GM12878 (cell line): ENCODE measurements around the gene WWC2. TPM values are rescaled to one million over a fixed set of nuclear protein-coding genes. Genes with fewer than 3 reads are reported as not detected.

Source experiments
- ATAC-seq: fragments of 200-7000 bp; cut with Tn5 transposase; 3 replicates; pipeline ENCODE4 v1.9.1; 2020; ENCODE audit warnings: mild to moderate bottlenecking, moderate library complexity
- BruUV-seq: library from RNA; stranded (reverse); fragments of 400-500 nt; replicated peaks from 2 replicates; lab custom pipeline; 2021; lab: Mats Ljungman, UMichigan
- CTCF ChIA-PET: fragments of 300-600 bp; sonication (Branson Sonifier 250); formaldehyde crosslinking; extraction: SDS; loops from one replicate; lab custom pipeline; 2021; ENCODE audit warnings: inconsistent platforms; lab: Yijun Ruan, JAX
- POLR2A ChIA-PET: fragments of 350-600 bp; formaldehyde crosslinking; extraction: SDS; loops from one replicate; lab custom pipeline; 2021; ENCODE audit warnings: inconsistent platforms; lab: Charles Lee
- RAD21 ChIA-PET: fragments of 300-600 bp; sonication (Branson Sonifier 250); formaldehyde crosslinking; loops from one replicate; lab custom pipeline; 2023; ENCODE audit warnings: antibody characterized with exemption; ENCODE audit not compliant: unreplicated experiment; lab: Charles Lee
- SMC1A ChIA-PET: fragments of 300-600 bp; sonication (Branson Sonifier 250); formaldehyde crosslinking; loops from one replicate; lab custom pipeline; 2023; ENCODE audit not compliant: unreplicated experiment, uncharacterized antibody; lab: Charles Lee
- DNase-seq: peaks from one replicate; pipeline ENCODE4 v3.0.0-alpha.2; 2011; ENCODE audit warnings: low read depth, low spot score
- FAIRE-seq: peaks from 3 replicates; lab custom pipeline; 2011; peaks lifted over from hg19 to GRCh38; lab: Jason Lieb, UNC
- H2AFZ ChIP-seq: 2 replicates; pipeline ENCODE4 v1.6.0; 2011; ENCODE audit warnings: low read depth, low read length, control low read depth; ENCODE audit not compliant: control insufficient read depth
- H3K27ac ChIP-seq: 2 replicates; pipeline ENCODE4 v1.5.1; 2011; ENCODE audit warnings: control low read depth; ENCODE audit not compliant: control insufficient read depth, insufficient read depth
- H3K27me3 ChIP-seq, 2 experiments: replicated peaks in 1 of 2; 2 replicates each; pipeline versions ENCODE4 v1.6.0 to v1.6.1; 2011; ENCODE audit warnings: low read length in 1 of 2; ENCODE audit not compliant: control insufficient read depth in 2 of 2, insufficient read depth in 2 of 2
- H3K36me3 ChIP-seq, 2 experiments: 2 replicates each; pipeline ENCODE4 v1.5.1; 2011; ENCODE audit warnings: low read length in 1 of 2; ENCODE audit not compliant: control insufficient read depth in 2 of 2, insufficient read depth in 2 of 2
- H3K4me1 ChIP-seq: 2 replicates; pipeline ENCODE4 v1.6.1; 2011; ENCODE audit warnings: mild to moderate bottlenecking, low read length, moderate library complexity, mixed read lengths; ENCODE audit not compliant: control insufficient read depth, insufficient read depth
- H3K4me2 ChIP-seq: 2 replicates; pipeline ENCODE4 v1.6.0; 2011; ENCODE audit warnings: control low read depth; ENCODE audit not compliant: control insufficient read depth, insufficient read depth
- H3K4me3 ChIP-seq: fragments of 200-600 bp; sonication (generic); 2 replicates; pipeline ENCODE4 v1.5.1; 2016
- H3K79me2 ChIP-seq: 2 replicates; pipeline ENCODE4 v1.6.0; 2011; ENCODE audit warnings: low read length; ENCODE audit not compliant: control insufficient read depth, insufficient read depth
- H3K9ac ChIP-seq: 2 replicates; pipeline ENCODE4 v1.8.0; 2011; ENCODE audit warnings: low read length, control low read depth, mixed read lengths; ENCODE audit not compliant: control insufficient read depth, insufficient read depth
- H3K9me3 ChIP-seq: replicated peaks from 3 replicates; pipeline ENCODE4 v1.5.1; 2011; ENCODE audit warnings: mild to moderate bottlenecking, low read length; ENCODE audit not compliant: control insufficient read depth, insufficient read depth
- H4K20me1 ChIP-seq: 2 replicates; pipeline ENCODE4 v1.6.0; 2011; ENCODE audit not compliant: control insufficient read depth, insufficient read depth
- BCL3 ChIP-seq: IDR thresholded peaks from 2 replicates; pipeline ENCODE4 v1.6.1; 2011; ENCODE audit warnings: borderline replicate concordance, low read depth, mild to moderate bottlenecking, moderate library complexity, low read length; ENCODE audit not compliant: insufficient read depth, poor library complexity, severe bottlenecking
- E2F8 ChIP-seq: fragments of 450-650 bp; IDR thresholded peaks from 2 replicates; pipeline ENCODE4 v1.6.1; 2018; ENCODE audit warnings: mild to moderate bottlenecking, low read depth, moderate library complexity; ENCODE audit not compliant: partially characterized antibody
- EED ChIP-seq: sonication (generic); IDR thresholded peaks from 2 replicates; pipeline ENCODE4 v1.6.1; 2016; ENCODE audit warnings: antibody characterized with exemption, low read depth
- MEF2A ChIP-seq: IDR thresholded peaks from 2 replicates; pipeline ENCODE4 v1.6.1; 2011; ENCODE audit warnings: low read depth, mild to moderate bottlenecking, low read length, moderate library complexity; ENCODE audit not compliant: insufficient read depth
- NRF1 ChIP-seq: conservative IDR thresholded peaks from 2 replicates; pipeline ENCODE4 v1.6.1; 2011; ENCODE audit warnings: mild to moderate bottlenecking, low read depth, low read length, improper control_type of control experiment
- POLR2AphosphoS2 ChIP-seq: IDR thresholded peaks from 2 replicates; pipeline ENCODE4 v1.6.1; 2011; ENCODE audit warnings: low read depth, mild to moderate bottlenecking, low read length, improper control_type of control experiment, moderate library complexity
- RAD51 ChIP-seq: fragments of 450-650 bp; IDR thresholded peaks from 2 replicates; pipeline ENCODE4 v1.6.1; 2016; ENCODE audit warnings: moderate library complexity, mild to moderate bottlenecking, inconsistent platforms
- RUNX3 ChIP-seq: IDR thresholded peaks from 2 replicates; pipeline ENCODE4 v1.6.1; 2012; ENCODE audit warnings: low read length, inconsistent platforms
- SMAD1 ChIP-seq: fragments of 450-650 bp; IDR thresholded peaks from 2 replicates; pipeline ENCODE4 v1.6.1; 2018; ENCODE audit warnings: mild to moderate bottlenecking, low read depth; ENCODE audit not compliant: partially characterized antibody
- SP1 ChIP-seq: IDR thresholded peaks from one replicate; pipeline ENCODE4 v1.6.1; 2011; ENCODE audit warnings: low read depth, low read length
- ZZZ3 ChIP-seq: IDR thresholded peaks from 2 replicates; pipeline ENCODE4 v1.6.1; 2011; ENCODE audit warnings: low read depth; ENCODE audit not compliant: control insufficient read depth, insufficient read length
- WGBS: methylation state at CpG from one replicate; pipeline ENCODE4 v1.1.6; 2016; ENCODE audit warnings: low lambda C conversion rate; ENCODE audit not compliant: insufficient replicate concordance, insufficient coverage; ENCODE audit errors: missing lambda C conversion rate; 5-methylcytosine and 5-hydroxymethylcytosine counted together
- in situ Hi-C: fragments of 300-500 bp; cut with MboI; formaldehyde crosslinking; loops from 9 replicates; pipeline ENCODE4 v1.14.3; 2018; ENCODE audit warnings: mixed read lengths
- intact Hi-C: fragments of 100-400 bp; cut with micrococcal nuclease; formaldehyde crosslinking; loops from one replicate; pipeline ENCODE4 v1.14.2; 2022; ENCODE audit not compliant: unreplicated experiment
- polyA plus RNA-seq, 11 experiments: library from polyadenylated mRNA; depleted of rRNA in 4 of 11; unstranded in 6 of 11; stranded (reverse) in 5 of 11; fragments of >200 nt; fragmentation: Nextera tagmentation in 4 of 11; fragmentation: Illumina TruSeq in 1 of 11; extraction: Ambion mirVana in 4 of 11; extraction: Trizol in 1 of 11; gene quantifications; 1 replicate in 1 of 11; 2 replicates in 10 of 11; pipeline versions ENCODE4 v1.2.1 to v1.2.3, GENCODE V29; 2011 to 2016; ENCODE audit warnings: inconsistent platforms in 2 of 11, missing spikeins in 2 of 11, low read depth in 1 of 11
- total RNA-seq, 4 experiments: library from RNA; depleted of rRNA in 3 of 4; stranded (reverse); fragments of >200 nt in 3 of 4; fragmentation: Illumina TruSeq in 1 of 4; extraction: Trizol in 1 of 4; gene quantifications; 2 replicates each; pipeline versions ENCODE4 v1.2.1 to v1.2.3, GENCODE V29; 2013 to 2021
- TF ChIP-seq, protein P1 (sequence below), 3 experiments: IDR thresholded peaks in 2 of 3; conservative IDR thresholded peaks in 1 of 3; 2 replicates each; pipeline ENCODE4 v1.5.1; 2011; ENCODE audit warnings: low read depth in 3 of 3, low read length in 3 of 3, mild to moderate bottlenecking in 3 of 3, control low read depth in 2 of 3, moderate library complexity in 2 of 3, inconsistent platforms in 1 of 3, mixed read lengths in 1 of 3; ENCODE audit not compliant: control insufficient read depth in 2 of 3, insufficient read depth in 1 of 3; ENCODE audit errors: extremely low read depth in 1 of 3
- TF ChIP-seq, protein P2 (sequence below): fragments of 150-350 bp; IDR thresholded peaks from 2 replicates; pipeline ENCODE4 v1.6.1; 2014; ENCODE audit warnings: mild to moderate bottlenecking, low read depth, low read length
- TF ChIP-seq, protein P3 (sequence below): fragments of 450-650 bp; IDR thresholded peaks from 2 replicates; pipeline ENCODE4 v1.6.1; 2018; ENCODE audit warnings: borderline replicate concordance, mild to moderate bottlenecking; ENCODE audit not compliant: partially characterized antibody

The WWC2 gene
- total and polyA plus RNA-seq, 10 of the 15 experiments (the other 5 are each of a cell fraction or from before 2014, with no cell fraction given) = 0.02 to 0.72 (median 0.06) TPM; not detected in 3

- FAIRE-seq (no peak), DNase-seq (no peak), ATAC-seq (no peak)
- intact Hi-C loops (no loop called here), in situ Hi-C loops (no loop called here)
- H3K4me2 ChIP-seq = no peak overlapping the region
- ChIA-PET CTCF (interaction anchor here (1.4 kb wide), 1 partner anchor 8 kb away, joined by 3 read pairs; no protein-coding TSS in a partner anchor), SMC1A (no interaction called here), RAD21 (no interaction called here), POLR2A (no interaction called here)
- no peak overlapping the region for H3K9ac ChIP-seq
- no peaks in the 10 kb centered on the region for H3K27me3 ChIP-seq
- no peaks in the 10 kb centered on the region for H4K20me1 ChIP-seq
- no peak overlapping the region for H2AFZ ChIP-seq
- no peak overlapping the region for H3K27ac ChIP-seq
- no peaks in the 10 kb centered on the region for H3K79me2 ChIP-seq
- no peaks in the 10 kb centered on the region for H3K36me3 ChIP-seq
- WGBS = 33% methylated on average over 4 of the region's 4 CpGs
- no TSS peak for BruUV-seq
- H3K4me3 ChIP-seq = no peak overlapping the region
- no peaks in the 10 kb centered on the region for H3K9me3 ChIP-seq
- H3K4me1 ChIP-seq = no peaks in the 10 kb centered on the region
- TF ChIP-seq SMAD1 (no peak), POLR2AphosphoS2 (no peak), ZZZ3 (no peak), BCL3 (no peak), MEF2A (no peak), E2F8 (no peak), RAD51 (no peak), NRF1 (no peak), EED (no peak), SP1 (no peak), RUNX3 (no peak)
- TF ChIP-seq, protein P1, sequence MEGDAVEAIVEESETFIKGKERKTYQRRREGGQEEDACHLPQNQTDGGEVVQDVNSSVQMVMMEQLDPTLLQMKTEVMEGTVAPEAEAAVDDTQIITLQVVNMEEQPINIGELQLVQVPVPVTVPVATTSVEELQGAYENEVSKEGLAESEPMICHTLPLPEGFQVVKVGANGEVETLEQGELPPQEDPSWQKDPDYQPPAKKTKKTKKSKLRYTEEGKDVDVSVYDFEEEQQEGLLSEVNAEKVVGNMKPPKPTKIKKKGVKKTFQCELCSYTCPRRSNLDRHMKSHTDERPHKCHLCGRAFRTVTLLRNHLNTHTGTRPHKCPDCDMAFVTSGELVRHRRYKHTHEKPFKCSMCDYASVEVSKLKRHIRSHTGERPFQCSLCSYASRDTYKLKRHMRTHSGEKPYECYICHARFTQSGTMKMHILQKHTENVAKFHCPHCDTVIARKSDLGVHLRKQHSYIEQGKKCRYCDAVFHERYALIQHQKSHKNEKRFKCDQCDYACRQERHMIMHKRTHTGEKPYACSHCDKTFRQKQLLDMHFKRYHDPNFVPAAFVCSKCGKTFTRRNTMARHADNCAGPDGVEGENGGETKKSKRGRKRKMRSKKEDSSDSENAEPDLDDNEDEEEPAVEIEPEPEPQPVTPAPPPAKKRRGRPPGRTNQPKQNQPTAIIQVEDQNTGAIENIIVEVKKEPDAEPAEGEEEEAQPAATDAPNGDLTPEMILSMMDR (IDR thresholded peaks at IDR 0.05 in 2 of 3, conservative IDR thresholded peaks at IDR 0.05 in 1 of 3; ENCODE audit: control insufficient read depth in 2 of 3, extremely low read depth in 1 of 3, insufficient read depth in 1 of 3, low read depth in 3 of 3, low read length in 3 of 3) = no peak
- TF ChIP-seq, protein P2, sequence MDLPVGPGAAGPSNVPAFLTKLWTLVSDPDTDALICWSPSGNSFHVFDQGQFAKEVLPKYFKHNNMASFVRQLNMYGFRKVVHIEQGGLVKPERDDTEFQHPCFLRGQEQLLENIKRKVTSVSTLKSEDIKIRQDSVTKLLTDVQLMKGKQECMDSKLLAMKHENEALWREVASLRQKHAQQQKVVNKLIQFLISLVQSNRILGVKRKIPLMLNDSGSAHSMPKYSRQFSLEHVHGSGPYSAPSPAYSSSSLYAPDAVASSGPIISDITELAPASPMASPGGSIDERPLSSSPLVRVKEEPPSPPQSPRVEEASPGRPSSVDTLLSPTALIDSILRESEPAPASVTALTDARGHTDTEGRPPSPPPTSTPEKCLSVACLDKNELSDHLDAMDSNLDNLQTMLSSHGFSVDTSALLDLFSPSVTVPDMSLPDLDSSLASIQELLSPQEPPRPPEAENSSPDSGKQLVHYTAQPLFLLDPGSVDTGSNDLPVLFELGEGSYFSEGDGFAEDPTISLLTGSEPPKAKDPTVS = no peak
- TF ChIP-seq, protein P3, sequence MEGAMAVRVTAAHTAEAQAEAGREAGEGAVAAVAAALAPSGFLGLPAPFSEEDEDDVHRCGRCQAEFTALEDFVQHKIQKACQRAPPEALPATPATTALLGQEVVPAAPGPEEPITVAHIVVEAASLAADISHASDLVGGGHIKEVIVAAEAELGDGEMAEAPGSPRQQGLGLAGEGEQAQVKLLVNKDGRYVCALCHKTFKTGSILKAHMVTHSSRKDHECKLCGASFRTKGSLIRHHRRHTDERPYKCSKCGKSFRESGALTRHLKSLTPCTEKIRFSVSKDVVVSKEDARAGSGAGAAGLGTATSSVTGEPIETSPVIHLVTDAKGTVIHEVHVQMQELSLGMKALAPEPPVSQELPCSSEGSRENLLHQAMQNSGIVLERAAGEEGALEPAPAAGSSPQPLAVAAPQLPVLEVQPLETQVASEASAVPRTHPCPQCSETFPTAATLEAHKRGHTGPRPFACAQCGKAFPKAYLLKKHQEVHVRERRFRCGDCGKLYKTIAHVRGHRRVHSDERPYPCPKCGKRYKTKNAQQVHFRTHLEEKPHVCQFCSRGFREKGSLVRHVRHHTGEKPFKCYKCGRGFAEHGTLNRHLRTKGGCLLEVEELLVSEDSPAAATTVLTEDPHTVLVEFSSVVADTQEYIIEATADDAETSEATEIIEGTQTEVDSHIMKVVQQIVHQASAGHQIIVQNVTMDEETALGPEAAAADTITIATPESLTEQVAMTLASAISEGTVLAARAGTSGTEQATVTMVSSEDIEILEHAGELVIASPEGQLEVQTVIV = no peak
Measured at GRCh38 chr4:183362036-183362435, 263.0 kb downstream of the WWC2 start.
